Fibroblast of lung (primary cell): ENCODE results near the gene CAPZA2. TPM values are rescaled to one million over a fixed set of nuclear protein-coding genes. Genes with fewer than 3 reads are reported as not detected.

Source experiments
- DNase-seq, 2 donors: peaks; one replicate each; pipeline versions ENCODE4 v3.0.0 to v3.0.0-alpha.2; 2010; ENCODE audit warnings: low read depth in 2 of 2
- H2AFZ ChIP-seq: 2 replicates; pipeline ENCODE4 v1.5.1; 2012; ENCODE audit warnings: low read length, control low read depth, inconsistent platforms
- H3K27ac ChIP-seq: 2 replicates; pipeline ENCODE4 v1.5.1; 2011; ENCODE audit warnings: low read length, control low read depth; ENCODE audit not compliant: insufficient read depth
- H3K27me3 ChIP-seq: 2 replicates; pipeline ENCODE4 v1.5.1; 2011; ENCODE audit warnings: mild to moderate bottlenecking, low read length; ENCODE audit not compliant: control insufficient read depth, insufficient read depth
- H3K36me3 ChIP-seq: 2 replicates; pipeline ENCODE4 v1.5.1; 2011; ENCODE audit warnings: low read length; ENCODE audit not compliant: control insufficient read depth, insufficient read depth
- H3K4me1 ChIP-seq: 2 replicates; pipeline ENCODE4 v1.5.1; 2011; ENCODE audit warnings: low read length; ENCODE audit not compliant: control insufficient read depth, insufficient read depth; ENCODE audit errors: extremely low read depth
- H3K4me2 ChIP-seq: 2 replicates; pipeline ENCODE4 v1.5.1; 2011; ENCODE audit warnings: low read length, control low read depth; ENCODE audit not compliant: insufficient read depth; ENCODE audit errors: extremely low read depth
- H3K4me3 ChIP-seq, 4 experiments: fragments of 200-600 bp in 1 of 4; sonication (generic) in 1 of 4; replicated peaks in 1 of 4; 2 replicates each; pipeline ENCODE4 v1.5.1; 2011 to 2016; ENCODE audit warnings: low read length in 4 of 4, low read depth in 3 of 4, mild to moderate bottlenecking in 3 of 4, control low read depth in 2 of 4, inconsistent platforms in 1 of 4, mixed read lengths in 1 of 4; ENCODE audit not compliant: insufficient read depth in 1 of 4; ENCODE audit errors: control extremely low read depth in 1 of 4
- H3K79me2 ChIP-seq: 2 replicates; pipeline ENCODE4 v1.5.1; 2012; ENCODE audit warnings: mild to moderate bottlenecking, low read length, inconsistent platforms; ENCODE audit not compliant: control insufficient read depth, insufficient read depth
- H3K9ac ChIP-seq: 2 replicates; pipeline ENCODE4 v1.5.1; 2011; ENCODE audit warnings: mild to moderate bottlenecking, low read length, control low read depth; ENCODE audit not compliant: insufficient read depth
- H3K9me3 ChIP-seq: 2 replicates; pipeline ENCODE4 v1.5.1; 2012; ENCODE audit warnings: low read depth, low read length; ENCODE audit not compliant: control insufficient read depth, insufficient read depth
- H4K20me1 ChIP-seq: 2 replicates; pipeline ENCODE4 v1.5.1; 2011; ENCODE audit warnings: low read length; ENCODE audit not compliant: control insufficient read depth, insufficient read depth; ENCODE audit errors: extremely low read depth
- CTCF ChIP-seq, 2 donors: IDR thresholded peaks in 1 of 2; conservative IDR thresholded peaks in 1 of 2; 1 replicate in 1 of 2; 2 replicates in 1 of 2; pipeline ENCODE4 v1.5.1; 2011 to 2012; ENCODE audit warnings: low read length in 2 of 2, control low read depth in 1 of 2, inconsistent platforms in 1 of 2, low read depth in 1 of 2, mild to moderate bottlenecking in 1 of 2
- EZH2 ChIP-seq: IDR thresholded peaks from 2 replicates; pipeline ENCODE4 v1.5.1; 2012; ENCODE audit warnings: low read length, control low read depth, mild to moderate bottlenecking; ENCODE audit errors: missing control alignments
- polyA plus RNA-seq, 2 donors: library from polyadenylated mRNA; depleted of rRNA in 1 of 2; stranded (reverse) in 1 of 2; unstranded in 1 of 2; fragments of >200 nt; gene quantifications; 2 replicates each; pipeline ENCODE4 v1.2.1, GENCODE V29; 2011 to 2012; ENCODE audit warnings: missing spikeins in 1 of 2
- total RNA-seq: library from RNA; depleted of rRNA; stranded (reverse); fragments of >200 nt; gene quantifications from 2 replicates; pipeline ENCODE4 v1.2.1, GENCODE V29; 2014

CAPZA2 gene
- total and polyA plus RNA-seq, 2 donors (not counting 1 experiment from before 2014, with no cell fraction given): 123 to 205 TPM

- peaks cover 5% of the 10 kb centered on the region for H3K4me1 ChIP-seq
- H3K9me3 ChIP-seq: no peaks in the 10 kb centered on the region
Measured at GRCh38 chr7:116857052-116857451, 5.3 kb upstream of the CAPZA2 start.

DNA sequence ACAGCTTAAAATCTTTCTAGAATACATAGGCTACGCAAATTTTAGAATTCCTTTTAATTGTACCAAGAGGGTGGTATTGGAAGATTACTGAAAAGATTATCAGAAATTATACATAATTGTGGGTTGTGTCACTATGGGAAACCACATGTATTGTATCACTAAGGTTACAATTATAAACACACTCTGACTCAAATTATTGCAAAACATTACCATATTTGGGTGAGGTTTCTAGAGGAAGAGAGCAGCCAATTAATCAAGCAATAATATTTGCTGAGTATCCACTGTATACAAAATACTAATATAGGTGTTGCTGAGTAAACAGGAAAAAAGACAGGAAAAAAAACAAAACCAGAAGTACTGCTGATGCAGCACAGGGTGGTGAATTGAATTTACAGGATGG is 3.1 kb upstream of the CAPZA2 start:
- peak overlapping the region; percentile 16 for H3K27ac ChIP-seq
- no peak for TF ChIP-seq CTCF (conservative IDR thresholded peaks at IDR 0.05 in 1 of 2, IDR thresholded peaks at IDR 0.05 in 1 of 2; ENCODE audit: low read depth in 1 of 2, low read length in 2 of 2)
- no peak for TF ChIP-seq EZH2

More at GRCh38 chr7:116857052-116857451, 5.3 kb upstream of the CAPZA2 start:
- no peak overlapping the region for H3K4me3 ChIP-seq
- no peaks in the 10 kb centered on the region for H4K20me1 ChIP-seq
- H2AFZ ChIP-seq: no peak overlapping the region
- no peak for DNase-seq
- H3K9ac ChIP-seq: no peak overlapping the region
- no peaks in the 10 kb centered on the region for H3K36me3 ChIP-seq
- H3K27me3 ChIP-seq: no peaks in the 10 kb centered on the region
- TF ChIP-seq CTCF (conservative IDR thresholded peaks at IDR 0.05 in 1 of 2, IDR thresholded peaks at IDR 0.05 in 1 of 2; ENCODE audit: low read depth in 1 of 2, low read length in 2 of 2) (no peak), EZH2 (no peak)
- no peak overlapping the region for H3K27ac ChIP-seq
- H3K79me2 ChIP-seq: no peaks in the 10 kb centered on the region
- H3K4me2 ChIP-seq: no peak overlapping the region

GRCh38 chr7:116861717-116862116 is 670 bp upstream of the CAPZA2 start:
- peak overlapping the region; percentile 48 for H3K27ac ChIP-seq
- no peaks in the 10 kb centered on the region for H4K20me1 ChIP-seq
- no peaks in the 10 kb centered on the region for H3K36me3 ChIP-seq
- peaks cover 38% of the 10 kb centered on the region for H3K79me2 ChIP-seq
- DNase-seq: no peak
- peak overlapping the region; percentile 17 for H3K4me2 ChIP-seq
- no peak overlapping the region for H3K4me3 ChIP-seq
- peak overlapping the region; percentile 7 for H2AFZ ChIP-seq
- H3K9ac ChIP-seq: no peak overlapping the region
- TF ChIP-seq EZH2: no peak
- no peak for TF ChIP-seq CTCF (conservative IDR thresholded peaks at IDR 0.05 in 1 of 2, IDR thresholded peaks at IDR 0.05 in 1 of 2; ENCODE audit: low read depth in 1 of 2, low read length in 2 of 2)
- peaks cover 5% of the 10 kb centered on the region for H3K4me1 ChIP-seq
- H3K9me3 ChIP-seq: no peaks in the 10 kb centered on the region
- H3K27me3 ChIP-seq: no peaks in the 10 kb centered on the region

More for the DNA sequence above, 3.1 kb upstream of the CAPZA2 start:
- no peaks in the 10 kb centered on the region for H4K20me1 ChIP-seq
- no peaks in the 10 kb centered on the region for H3K9me3 ChIP-seq
- DNase-seq: peak; percentile 79 to 92
- H3K4me1 ChIP-seq: peaks cover 5% of the 10 kb centered on the region
- no peak overlapping the region for H3K9ac ChIP-seq
- no peaks in the 10 kb centered on the region for H3K36me3 ChIP-seq
- no peaks in the 10 kb centered on the region for H3K27me3 ChIP-seq
- no peak overlapping the region for H2AFZ ChIP-seq
- peaks cover 15% of the 10 kb centered on the region for H3K79me2 ChIP-seq
- no peak overlapping the region for H3K4me3 ChIP-seq
- no peak overlapping the region for H3K4me2 ChIP-seq
